Neural cell (in vitro differentiated cells): ENCODE results near the gene ZIC1. TPM values are rescaled to one million over a fixed set of nuclear protein-coding genes. Genes with fewer than 3 reads are reported as not detected.

Experiments used
- H2AFZ ChIP-seq: fragments of 200-600, 300-800 bp; sonication (generic), shearing (Covaris generic); 2 replicates; pipeline ENCODE4 v1.6.0; 2014; ENCODE audit warnings: low read depth, mild to moderate bottlenecking, antibody characterized with exemption, low read length, moderate library complexity
- H3F3A ChIP-seq: fragments of 200-600 bp; shearing (Covaris generic); 2 replicates; pipeline ENCODE4 v1.6.1; 2016; ENCODE audit warnings: mild to moderate bottlenecking, moderate library complexity, mixed read lengths, antibody characterized with exemption, low read length; ENCODE audit not compliant: insufficient read depth, poor library complexity, severe bottlenecking
- H3K27ac ChIP-seq: fragments of 200-600, 300-800 bp; sonication (generic), shearing (Covaris generic); 2 replicates; pipeline ENCODE4 v1.5.1; 2014; ENCODE audit warnings: mild to moderate bottlenecking, low read length, moderate library complexity
- H3K27me3 ChIP-seq: fragments of 300-800, 200-600 bp; sonication (generic), shearing (Covaris generic); 2 replicates; pipeline ENCODE4 v1.6.0; 2014; ENCODE audit warnings: mild to moderate bottlenecking, low read depth, low read length, moderate library complexity; ENCODE audit not compliant: insufficient read depth
- H3K36me3 ChIP-seq: fragments of 300-800, 200-600 bp; sonication (generic), shearing (Covaris generic); 2 replicates; pipeline ENCODE4 v1.5.1; 2014; ENCODE audit warnings: mild to moderate bottlenecking, antibody characterized with exemption, low read length, moderate library complexity; ENCODE audit not compliant: insufficient read depth
- H3K4me2 ChIP-seq: fragments of 300-800, 200-600 bp; sonication (generic), shearing (Covaris generic); 2 replicates; pipeline ENCODE4 v1.6.0; 2014; ENCODE audit warnings: mild to moderate bottlenecking, low read length
- H3K4me3 ChIP-seq: fragments of 300-800, 200-600 bp; sonication (generic), shearing (Covaris generic); 2 replicates; pipeline ENCODE4 v1.5.1; 2014; ENCODE audit warnings: mild to moderate bottlenecking, low read length, moderate library complexity
- H3K79me2 ChIP-seq: fragments of 200-600 bp; shearing (Covaris generic); replicated peaks from 2 replicates; pipeline ENCODE4 v1.6.0; 2014; ENCODE audit warnings: mild to moderate bottlenecking, low read length, moderate library complexity; ENCODE audit not compliant: insufficient read depth
- H3K9ac ChIP-seq: fragments of 300-800, 200-600 bp; sonication (generic), shearing (Covaris generic); 2 replicates; pipeline ENCODE4 v1.6.1; 2016; ENCODE audit warnings: mild to moderate bottlenecking, low read length, mixed read lengths
- H3K9me2 ChIP-seq: fragments of 200-600 bp; shearing (Covaris generic); 2 replicates; pipeline ENCODE4 v1.6.1; 2016; ENCODE audit warnings: mild to moderate bottlenecking, low read length, mixed read lengths; ENCODE audit not compliant: insufficient read depth
- H3K9me3 ChIP-seq: fragments of 200-600, 300-800 bp; sonication (generic), shearing (Covaris generic); 2 replicates; pipeline ENCODE4 v1.6.1; 2016; ENCODE audit warnings: mild to moderate bottlenecking, mixed run types, low read length, moderate library complexity, mixed read lengths
- H4K20me1 ChIP-seq: fragments of 200-600 bp; shearing (Covaris generic); 2 replicates; pipeline ENCODE4 v1.6.1; 2016; ENCODE audit warnings: mild to moderate bottlenecking, mixed run types; ENCODE audit not compliant: insufficient read depth
- CTCF ChIP-seq: fragments of 450-650 bp; IDR thresholded peaks from 2 replicates; pipeline ENCODE4 v1.5.1; 2014; ENCODE audit warnings: antibody characterized with exemption, mild to moderate bottlenecking, moderate library complexity; ENCODE audit not compliant: poor library complexity, severe bottlenecking
- EP300 ChIP-seq: fragments of 450-650 bp; conservative IDR thresholded peaks from 2 replicates; pipeline ENCODE4 v1.6.1; 2014; ENCODE audit warnings: antibody characterized with exemption, mild to moderate bottlenecking, moderate library complexity; ENCODE audit not compliant: poor library complexity, severe bottlenecking
- EZH2 ChIP-seq: fragments of 200-600, 300-800 bp; shearing (Covaris generic), sonication (generic); IDR thresholded peaks from 2 replicates; pipeline ENCODE4 v1.6.1; 2014; ENCODE audit warnings: antibody characterized with exemption, low read length, borderline replicate concordance, mild to moderate bottlenecking; ENCODE audit not compliant: insufficient read depth, poor library complexity, severe bottlenecking
- MXI1 ChIP-seq: fragments of 450-650 bp; conservative IDR thresholded peaks from 2 replicates; pipeline ENCODE4 v1.6.1; 2014; ENCODE audit warnings: antibody characterized with exemption, mild to moderate bottlenecking; ENCODE audit not compliant: poor library complexity, severe bottlenecking
- POLR2AphosphoS5 ChIP-seq: IDR thresholded peaks from 2 replicates; pipeline ENCODE4 v1.6.1; 2012
- RAD21 ChIP-seq: fragments of 450-650 bp; conservative IDR thresholded peaks from 2 replicates; pipeline ENCODE4 v1.6.1; 2014; ENCODE audit warnings: antibody characterized with exemption, mild to moderate bottlenecking, moderate library complexity
- REST ChIP-seq: IDR thresholded peaks from 2 replicates; pipeline ENCODE4 v1.6.1; 2012; ENCODE audit warnings: borderline replicate concordance
- SMC3 ChIP-seq: fragments of 450-650 bp; conservative IDR thresholded peaks from 2 replicates; pipeline ENCODE4 v1.6.1; 2014; ENCODE audit warnings: antibody characterized with exemption, mild to moderate bottlenecking, moderate library complexity; ENCODE audit not compliant: poor library complexity
- TAF1 ChIP-seq: IDR thresholded peaks from 2 replicates; pipeline ENCODE4 v1.6.1; 2012; ENCODE audit warnings: low read depth
- polyA plus RNA-seq: library from polyadenylated mRNA; depleted of rRNA; stranded (reverse); fragments of >200 nt; gene quantifications from 2 replicates; pipeline ENCODE4 v1.2.3, GENCODE V29; 2014

Gene ZIC1
- polyA plus RNA-seq, 1 donor from 2014 or later: 183 TPM

- Histone ChIP-seq H2AFZ (no peak overlapping the region), H3K27me3 (peaks cover 31% of the 10 kb centered on the region), H3K9me3 (no peaks in the 10 kb centered on the region), H3K27ac (no peak overlapping the region), H3K4me3 (no peak overlapping the region), H4K20me1 (no peaks in the 10 kb centered on the region), H3K9me2 (no peaks in the 10 kb centered on the region), H3K9ac (no peak overlapping the region), H3K79me2 (no peaks in the 10 kb centered on the region), H3K4me2 (no peak overlapping the region), H3F3A (no peaks in the 10 kb centered on the region), H3K36me3 (no peaks in the 10 kb centered on the region)
- no peak for TF ChIP-seq MXI1
- TF ChIP-seq EZH2: no peak
- TF ChIP-seq EP300: no peak
- no peak for TF ChIP-seq SMC3
- no peak for TF ChIP-seq TAF1
Measured at GRCh38 chr3:147364771-147365170, 44.4 kb upstream of the ZIC1 start.

- Histone ChIP-seq H2AFZ (no peak overlapping the region), H3K27me3 (peaks cover 36% of the 10 kb centered on the region), H3K9me2 (no peaks in the 10 kb centered on the region), H3K9me3 (no peaks in the 10 kb centered on the region), H3K27ac (no peak overlapping the region), H3K4me3 (no peak overlapping the region), H3F3A (no peaks in the 10 kb centered on the region), H3K9ac (no peak overlapping the region), H4K20me1 (no peaks in the 10 kb centered on the region), H3K36me3 (no peaks in the 10 kb centered on the region), H3K79me2 (no peaks in the 10 kb centered on the region), H3K4me2 (no peak overlapping the region)
- TF ChIP-seq TAF1: no peak
- TF ChIP-seq POLR2AphosphoS5: no peak
- TF ChIP-seq REST: no peak
- no peak for TF ChIP-seq EP300
- TF ChIP-seq MXI1: no peak
- TF ChIP-seq SMC3: no peak
- no peak for TF ChIP-seq CTCF
- no peak for TF ChIP-seq EZH2
- TF ChIP-seq RAD21: no peak
Measured at GRCh38 chr3:147365196-147366115, 43.7 kb upstream of the ZIC1 start.
